ENCODE results near the gene KLK7. TPM values are rescaled to one million over a fixed set of nuclear protein-coding genes. Genes with fewer than 3 reads are reported as not detected.

KLK7 gene
- total RNA-seq, 6 donors from 2014 or later, result 0.30 to 1.1 TPM; not detected in 4

GRCh38 chr19:50957587-50957986 lies 26.1 kb downstream of the KLK7 start:
- no peak overlapping the region for H3K4me3 ChIP-seq
- no peak for DNase-seq
- TF ChIP-seq EP300 (IDR thresholded peaks at IDR 0.05) (no peak), POLR2A (IDR thresholded peaks at IDR 0.05) (no peak), POLR2AphosphoS5 (IDR thresholded peaks at IDR 0.05) (no peak), CTCF (IDR thresholded peaks at IDR 0.05) (no peak)
- ATAC-seq (ENCODE audit: low FRiP score in 2 of 2), result no peak
- no peaks in the 10 kb centered on the region for H3K9me3 ChIP-seq
- H3K4me1 ChIP-seq, result no peaks in the 10 kb centered on the region
- 58 to 73% methylated on average over 8 of the region's 8 CpGs for WGBS, 2 donors
- no peaks in the 10 kb centered on the region for H3K36me3 ChIP-seq
- no peaks in the 10 kb centered on the region for H3K27me3 ChIP-seq
- no peak overlapping the region for H3K27ac ChIP-seq

- Histone ChIP-seq H3K4me1 (no peaks in the 10 kb centered on the region), H3K27me3 (no peaks in the 10 kb centered on the region), H3K4me3 (no peak within 1 kb of the TSS), H3K27ac (no peak within 1 kb of the TSS), H3K9me3 (no peaks in the 10 kb centered on the region), H3K36me3 (no peaks in the 10 kb centered on the region)
- no peak for ATAC-seq (ENCODE audit: low FRiP score in 2 of 2)
- DNase-seq, result no peak
- no peak for TF ChIP-seq POLR2A (IDR thresholded peaks at IDR 0.05)
- TF ChIP-seq CTCF (IDR thresholded peaks at IDR 0.05), result no peak
- no peak for TF ChIP-seq POLR2AphosphoS5 (IDR thresholded peaks at IDR 0.05)
- no peak for TF ChIP-seq EP300 (IDR thresholded peaks at IDR 0.05)
- 6 to 11% methylated on average over 2 to 7 of the region's 7 CpGs for WGBS, 2 donors
Measured at GRCh38 chr19:50952910-50953309, 30.8 kb downstream of the KLK7 start, which contains the start of gene KLK5. KLK5 (minus strand) TSS chr19:50953038; CDS start chr19:50952657, 381 bp downstream.

GRCh38 chr19:50949861-50950260 lies 33.9 kb downstream of the KLK7 start:
- H3K4me3 ChIP-seq, result no peak overlapping the region
- 52 to 67% methylated on average over 6 to 19 of the region's 19 CpGs for WGBS, 2 donors
- H3K27ac ChIP-seq, result no peak overlapping the region
- H3K9me3 ChIP-seq, result no peaks in the 10 kb centered on the region
- TF ChIP-seq CTCF (IDR thresholded peaks at IDR 0.05) (no peak), EP300 (IDR thresholded peaks at IDR 0.05) (no peak), POLR2AphosphoS5 (IDR thresholded peaks at IDR 0.05) (no peak), POLR2A (IDR thresholded peaks at IDR 0.05) (no peak)
- H3K4me1 ChIP-seq, result no peaks in the 10 kb centered on the region
- DNase-seq (peak in 1 of 2 donors; percentile 72), ATAC-seq (ENCODE audit: low FRiP score in 2 of 2) (no peak)
- no peaks in the 10 kb centered on the region for H3K36me3 ChIP-seq
- no peaks in the 10 kb centered on the region for H3K27me3 ChIP-seq

GRCh38 chr19:50947123-50947522 lies 36.6 kb downstream of the KLK7 start:
- DNase-seq (no peak), ATAC-seq (ENCODE audit: low FRiP score in 2 of 2) (no peak)
- Histone ChIP-seq H3K4me1 (no peaks in the 10 kb centered on the region), H3K4me3 (no peak overlapping the region), H3K9me3 (no peaks in the 10 kb centered on the region), H3K36me3 (no peaks in the 10 kb centered on the region), H3K27me3 (no peaks in the 10 kb centered on the region), H3K27ac (no peak overlapping the region)
- 79 to 82% methylated on average over 4 of the region's 4 CpGs for WGBS, 2 donors
- TF ChIP-seq EP300 (IDR thresholded peaks at IDR 0.05) (no peak), POLR2AphosphoS5 (IDR thresholded peaks at IDR 0.05) (no peak), POLR2A (IDR thresholded peaks at IDR 0.05) (no peak), CTCF (IDR thresholded peaks at IDR 0.05) (no peak)

GRCh38 chr19:50944795-50945194 lies 38.9 kb downstream of the KLK7 start:
- WGBS, 2 donors, result 64 to 65% methylated on average over 4 of the region's 4 CpGs
- no peaks in the 10 kb centered on the region for H3K9me3 ChIP-seq
- H3K27me3 ChIP-seq, result no peaks in the 10 kb centered on the region
- H3K4me1 ChIP-seq, result no peaks in the 10 kb centered on the region
- TF ChIP-seq POLR2AphosphoS5 (IDR thresholded peaks at IDR 0.05) (no peak), CTCF (IDR thresholded peaks at IDR 0.05) (no peak), POLR2A (IDR thresholded peaks at IDR 0.05) (no peak), EP300 (IDR thresholded peaks at IDR 0.05) (no peak)
- no peak overlapping the region for H3K4me3 ChIP-seq
- H3K36me3 ChIP-seq, result no peaks in the 10 kb centered on the region
- DNase-seq (no peak), ATAC-seq (ENCODE audit: low FRiP score in 2 of 2) (no peak)
- H3K27ac ChIP-seq, result no peak overlapping the region
